GM19463 (cell line): ENCODE data around the gene SUN1.
"Not testable (repeated sequence)": the region's sequence is repeated elsewhere in the genome, so short reads cannot be mapped to it uniquely, and the experiment has no call there.

ENCODE experiments used
- ATAC-seq: cut with Tn5 transposase; IDR thresholded peaks from one replicate; pipeline ENCODE4 v1.9.1; 2021; ENCODE audit warnings: mild to moderate bottlenecking, moderate library complexity; ENCODE audit not compliant: unreplicated experiment

SUN1 gene

GRCh38 chr7:916291-916941, 84.1 kb downstream of the SUN1 start:
- ATAC-seq = no peak

GRCh38 chr7:917255-918117, 85.2 kb downstream of the SUN1 start:
- no peak for ATAC-seq

- ATAC-seq = no peak
Measured at GRCh38 chr7:918118-918425, 85.8 kb downstream of the SUN1 start.

GRCh38 chr7:918441-919113, 86.3 kb downstream of the SUN1 start:
- no peak for ATAC-seq

GRCh38 chr7:919114-919442, 86.8 kb downstream of the SUN1 start:
- ATAC-seq = no peak

GRCh38 chr7:919924-920341, 87.7 kb downstream of the SUN1 start:
- ATAC-seq = no peak

GRCh38 chr7:920351-921070, 88.2 kb downstream of the SUN1 start:
- no peak for ATAC-seq

GRCh38 chr7:921071-921461, 88.8 kb downstream of the SUN1 start:
- no peak for ATAC-seq

- no peak for ATAC-seq
Measured at GRCh38 chr7:921581-922333, 89.5 kb downstream of the SUN1 start.

- ATAC-seq = no peak
Measured at GRCh38 chr7:922334-923107, 90.2 kb downstream of the SUN1 start.

- peak; percentile 80 for ATAC-seq
Measured at GRCh38 chr7:923108-924041, 91.1 kb downstream of the SUN1 start.

- ATAC-seq = not testable (repeated sequence)
Measured at GRCh38 chr7:924042-924441, 91.8 kb downstream of the SUN1 start.
